Non-pigmented ciliary epithelial cell (primary cell): Measurements from ENCODE around the gene THSD4.

Experiments used
- DNase-seq: peaks from one replicate; pipeline ENCODE4 v3.0.0-alpha.2; 2010; ENCODE audit warnings: low read depth

Gene THSD4

GRCh38 chr15:71810256-71811035, 695.2 kb downstream of the THSD4 start, which contains the start of gene NR2E3:
NR2E3 (plus strand) TSS chr15:71810554; CDS start chr15:71810744, 190 bp downstream.
- no peak for DNase-seq

DNA sequence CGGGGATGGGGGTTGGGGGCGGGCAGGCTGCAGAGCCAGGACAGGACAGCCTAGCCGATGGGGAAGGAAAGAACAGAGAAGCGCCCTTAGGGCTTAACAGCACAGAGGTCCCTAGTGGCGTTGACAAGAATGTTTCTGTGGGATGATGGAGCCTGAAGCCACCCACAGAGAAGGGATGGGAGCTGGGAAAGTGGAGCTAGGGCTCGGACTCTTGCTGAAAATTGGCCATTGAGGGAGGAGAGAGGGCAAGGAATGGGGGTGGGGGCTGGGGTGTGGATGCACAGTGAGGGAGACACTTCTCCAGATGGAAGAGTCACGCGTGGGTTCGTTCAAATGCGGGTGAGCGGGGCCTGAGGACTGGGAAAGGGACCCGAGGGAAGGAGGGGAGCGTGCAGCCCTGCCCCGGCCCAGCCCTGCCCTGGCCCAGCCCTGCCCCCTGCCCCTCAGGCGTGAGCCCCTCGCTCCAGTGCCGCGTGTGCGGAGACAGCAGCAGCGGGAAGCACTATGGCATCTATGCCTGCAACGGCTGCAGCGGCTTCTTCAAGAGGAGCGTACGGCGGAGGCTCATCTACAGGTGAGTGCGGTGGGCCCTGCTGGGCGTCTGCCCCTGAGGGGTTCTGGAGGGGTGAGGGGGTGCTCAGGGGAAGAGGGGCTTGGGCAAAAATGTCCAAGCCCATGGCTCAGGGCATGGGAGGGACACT, 695.9 kb downstream of the THSD4 start:
- DNase-seq, result no peak

GRCh38 chr15:71811752-71812735, 696.8 kb downstream of the THSD4 start:
- no peak for DNase-seq

DNA sequence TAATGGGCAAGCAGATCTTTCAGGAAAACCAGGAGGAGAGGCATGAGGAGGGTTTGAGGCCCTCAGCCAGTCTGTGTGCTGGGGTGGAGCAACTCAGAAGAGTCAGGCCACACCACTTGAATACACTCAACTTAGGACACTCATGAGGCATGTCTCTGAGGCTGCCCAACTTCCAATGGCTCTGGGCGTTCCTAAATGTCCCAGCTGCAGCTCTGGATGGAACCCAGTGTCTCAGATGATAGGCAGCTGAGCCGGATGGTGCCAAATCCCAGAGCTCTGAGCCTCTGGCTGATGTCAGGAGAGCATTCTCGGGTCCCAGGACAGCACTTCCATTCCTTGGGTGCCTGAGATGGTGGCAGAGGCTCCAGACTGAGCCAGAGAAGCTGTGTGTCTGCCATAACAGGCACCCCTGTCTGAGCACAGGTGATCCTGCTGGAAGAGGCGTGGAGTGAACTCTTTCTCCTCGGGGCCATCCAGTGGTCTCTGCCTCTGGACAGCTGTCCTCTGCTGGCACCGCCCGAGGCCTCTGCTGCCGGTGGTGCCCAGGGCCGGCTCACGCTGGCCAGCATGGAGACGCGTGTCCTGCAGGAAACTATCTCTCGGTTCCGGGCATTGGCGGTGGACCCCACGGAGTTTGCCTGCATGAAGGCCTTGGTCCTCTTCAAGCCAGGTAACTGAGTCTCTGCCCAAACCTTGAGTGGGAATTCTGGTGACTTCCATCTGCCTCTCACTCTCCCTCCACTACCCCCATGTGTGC, 697.9 kb downstream of the THSD4 start:
- no peak for DNase-seq

- no peak for DNase-seq
Observed at GRCh38 chr15:71813723-71814470, 698.6 kb downstream of the THSD4 start.

- DNase-seq, result no peak
Observed at GRCh38 chr15:71815301-71815700, 700.0 kb downstream of the THSD4 start.

GRCh38 chr15:71817351-71817750, 702.1 kb downstream of the THSD4 start:
- no peak for DNase-seq

GRCh38 chr15:71820127-71820526, 704.9 kb downstream of the THSD4 start:
- DNase-seq, result no peak

DNA sequence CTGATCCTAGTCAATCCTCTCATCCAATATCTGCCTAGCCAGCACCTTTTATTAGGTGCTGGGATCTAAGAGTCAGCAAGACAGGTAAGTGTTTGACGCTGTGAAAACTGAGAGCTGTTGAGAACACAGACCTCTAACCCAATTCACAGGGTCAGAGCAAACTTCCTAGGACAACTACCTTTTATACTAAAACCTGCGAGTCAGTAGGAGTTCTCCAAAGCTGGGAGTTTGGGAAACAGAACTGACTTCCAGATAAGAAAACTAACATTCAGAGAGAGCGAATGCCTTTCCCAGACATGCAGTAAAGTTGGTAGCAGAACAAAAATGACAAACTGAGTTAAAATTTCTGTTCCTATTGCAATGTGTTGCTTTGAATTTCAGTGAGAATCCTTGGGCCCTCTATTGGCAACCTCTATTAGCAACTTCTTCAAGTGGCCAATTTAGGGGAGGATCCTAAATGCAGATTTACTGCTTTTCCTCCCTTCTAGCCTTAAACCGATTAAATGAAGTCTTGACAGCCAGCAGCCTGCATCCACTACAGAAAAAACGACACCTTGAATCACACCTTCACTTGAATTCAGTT, 706.4 kb downstream of the THSD4 start:
- no peak for DNase-seq

GRCh38 chr15:71822890-71823630, 707.8 kb downstream of the THSD4 start:
- no peak for DNase-seq

DNA sequence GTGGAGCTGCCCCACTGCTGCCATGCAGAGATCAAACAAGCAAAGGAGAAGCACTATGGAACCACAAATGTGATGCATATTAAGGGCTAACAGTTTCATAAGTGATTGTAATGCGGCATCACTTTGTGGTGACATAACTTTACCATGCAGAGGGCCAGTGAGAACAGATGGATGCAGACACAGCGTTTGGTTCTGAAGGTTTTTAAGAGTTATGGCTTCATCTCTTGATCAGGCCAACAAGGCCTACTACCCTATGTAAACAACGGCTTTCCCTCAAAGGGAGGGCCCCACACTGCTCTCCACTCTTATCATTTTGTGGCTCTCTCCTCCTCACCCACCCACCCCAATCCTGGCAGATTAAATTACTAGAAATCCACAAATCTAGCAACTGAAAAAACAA, 708.5 kb downstream of the THSD4 start:
- no peak for DNase-seq

DNA sequence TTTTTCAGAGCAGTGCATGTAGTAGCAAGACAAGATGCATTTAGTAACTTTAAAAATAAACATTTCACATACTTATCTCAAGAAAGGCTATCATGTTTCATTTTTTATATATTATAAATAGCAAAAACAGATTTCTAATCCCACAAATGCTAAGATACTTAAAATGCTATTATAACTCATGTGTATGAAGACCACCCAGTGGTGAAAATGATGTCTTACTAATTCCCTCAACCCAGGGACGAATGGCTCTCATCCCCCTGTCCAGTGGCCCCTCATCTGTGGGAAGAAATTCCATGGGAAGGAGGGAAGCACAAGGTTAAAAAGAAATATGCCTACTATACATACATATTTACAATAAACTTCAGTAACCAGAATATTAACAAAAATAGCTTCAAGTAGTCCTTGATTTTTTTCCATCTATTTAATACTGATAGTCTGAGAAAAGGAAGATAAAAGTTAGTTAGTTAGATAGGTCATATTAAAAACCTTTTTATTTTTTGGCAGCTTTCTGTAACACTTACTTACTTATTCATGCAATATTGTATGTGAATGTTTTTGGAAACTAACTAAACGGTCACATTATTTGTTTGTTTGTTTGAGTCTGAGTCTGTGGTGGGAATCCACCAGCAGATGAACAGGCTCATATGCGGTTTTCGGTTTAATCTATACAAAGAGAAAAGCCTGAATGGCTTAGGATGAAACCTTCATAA, 709.9 kb downstream of the THSD4 start:
- DNase-seq, result no peak

DNA sequence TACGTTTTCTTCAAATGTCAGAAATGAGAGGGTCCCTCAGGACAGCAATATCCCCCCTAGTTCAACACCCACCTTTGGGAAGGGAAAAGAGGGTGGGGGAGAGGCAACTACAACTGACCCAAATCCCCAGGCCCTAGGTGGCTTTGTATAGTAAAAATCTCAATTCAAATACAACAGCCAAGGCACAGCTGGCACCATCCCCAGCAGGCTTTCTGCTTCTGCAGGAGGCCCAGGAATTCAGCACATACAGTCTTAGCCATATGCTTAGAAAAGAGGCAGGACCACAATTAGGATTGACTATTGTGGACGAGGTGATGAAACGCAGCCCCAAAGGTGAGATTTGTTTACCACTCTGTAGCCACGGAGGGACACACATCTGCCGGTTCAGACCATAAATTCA, 710.9 kb downstream of the THSD4 start:
- no peak for DNase-seq

GRCh38 chr15:71830981-71831380, 715.7 kb downstream of the THSD4 start:
- DNase-seq, result no peak
